Muscle of leg (tissue), 11 donors: ENCODE results near the gene HSPA12A. TPM values are rescaled to one million over a fixed set of nuclear protein-coding genes. Genes with fewer than 3 reads are reported as not detected.

Experiments used
- DNase-seq: peaks from one replicate; pipeline ENCODE4 v3.0.0; 2013
- H3K27ac ChIP-seq: one replicate; pipeline ENCODE4 v1.5.1; 2013; ENCODE audit warnings: mild to moderate bottlenecking, low read length, control low read depth
- H3K27me3 ChIP-seq: one replicate; pipeline ENCODE4 v1.6.1; 2013; ENCODE audit warnings: low read length; ENCODE audit not compliant: control insufficient read depth, insufficient read depth
- H3K36me3 ChIP-seq: one replicate; pipeline ENCODE4 v1.6.1; 2013; ENCODE audit warnings: low read length; ENCODE audit not compliant: control insufficient read depth, insufficient read depth
- H3K4me1 ChIP-seq: one replicate; pipeline ENCODE4 v1.6.1; 2013; ENCODE audit warnings: low read length; ENCODE audit not compliant: control insufficient read depth, insufficient read depth
- H3K4me3 ChIP-seq: one replicate; pipeline ENCODE4 v1.5.1; 2013; ENCODE audit warnings: low read length, control low read depth
- H3K9me3 ChIP-seq: replicated peaks from 2 replicates; pipeline ENCODE4 v1.6.1; 2013; ENCODE audit warnings: low read depth, low read length; ENCODE audit not compliant: control insufficient read depth
- WGBS: methylation state at CpG from one replicate; pipeline ENCODE4 v1.1.5; 2013; ENCODE audit warnings: missing lambda C conversion rate; ENCODE audit not compliant: insufficient coverage; 5-methylcytosine and 5-hydroxymethylcytosine counted together
- polyA plus RNA-seq, 8 donors: library from polyadenylated mRNA; unstranded; fragments of 120-200 nt; gene quantifications; one replicate each; pipeline versions ENCODE4 v1.2.1 to v1.2.3, GENCODE V29; 2013; ENCODE audit warnings: inconsistent platforms in 1 of 8, low replicate concordance in 1 of 8; ENCODE audit not compliant: insufficient read length in 8 of 8, insufficient read depth in 1 of 8
- total RNA-seq: library from RNA; stranded (reverse); fragments of 120-200 nt; gene quantifications from one replicate; pipeline ENCODE4 v1.2.4, GENCODE V29; 2013

HSPA12A gene
- total and polyA plus RNA-seq, 9 donors = 5.5 to 10.8 (median 7.4) TPM

DNA sequence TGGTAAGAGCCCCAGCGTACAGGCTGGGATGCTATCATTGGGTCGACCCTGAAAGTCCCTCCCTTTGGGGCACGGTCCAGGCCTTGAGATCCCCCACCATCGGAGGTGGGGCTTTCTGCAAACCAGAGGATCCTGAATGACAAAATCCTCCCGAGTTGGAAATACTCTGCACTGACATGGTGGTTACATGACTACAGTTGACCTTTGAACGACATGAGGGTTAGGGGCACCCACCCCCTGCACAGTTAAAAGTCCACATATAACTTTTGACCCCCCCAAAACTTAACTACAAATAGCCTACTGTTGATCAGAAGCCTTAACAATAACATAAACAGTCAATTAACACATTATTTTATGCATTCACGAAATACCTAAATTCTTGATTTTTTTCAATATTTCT, 13.1 kb downstream of the HSPA12A start:
- Histone ChIP-seq H3K36me3 (no peaks in the 10 kb centered on the region), H3K27ac (no peak overlapping the region), H3K4me3 (no peak overlapping the region), H3K9me3 (no peaks in the 10 kb centered on the region), H3K27me3 (no peaks in the 10 kb centered on the region), H3K4me1 (no peaks in the 10 kb centered on the region)
- no peak for DNase-seq
- WGBS = 80% methylated on average over 6 of the region's 7 CpGs

DNA sequence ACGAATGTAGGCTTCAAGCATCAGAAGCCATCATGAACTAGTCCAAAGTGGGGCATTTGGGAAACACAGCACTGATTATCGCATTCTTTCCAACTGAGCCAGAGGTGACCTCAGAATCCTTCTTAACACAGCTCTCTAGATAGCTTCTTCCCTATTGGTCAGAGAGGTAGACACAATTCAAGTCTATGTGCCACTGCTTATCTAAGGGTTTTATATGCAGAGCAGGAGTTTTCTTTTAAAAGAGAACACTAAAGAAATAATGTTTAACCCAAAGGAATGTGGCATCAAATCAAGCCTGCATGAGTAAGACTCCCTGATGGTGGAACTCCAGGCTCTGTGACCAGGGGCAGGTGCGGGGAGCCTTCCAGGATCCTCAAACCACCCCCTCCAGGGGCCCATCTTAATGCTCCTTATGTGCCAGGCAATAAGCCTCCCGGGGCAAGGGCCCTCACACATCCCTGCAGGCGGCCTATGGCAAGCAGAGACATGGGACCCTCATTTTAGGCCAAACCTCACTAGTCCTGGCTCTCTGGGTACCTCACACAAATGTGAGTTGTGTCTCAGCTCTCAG, 13.8 kb downstream of the HSPA12A start:
- no peak for DNase-seq
- Histone ChIP-seq H3K4me3 (no peak overlapping the region), H3K9me3 (no peaks in the 10 kb centered on the region), H3K27ac (no peak overlapping the region), H3K36me3 (no peaks in the 10 kb centered on the region), H3K27me3 (no peaks in the 10 kb centered on the region), H3K4me1 (no peaks in the 10 kb centered on the region)
- WGBS = 95% methylated on average over 3 of the region's 5 CpGs

DNA sequence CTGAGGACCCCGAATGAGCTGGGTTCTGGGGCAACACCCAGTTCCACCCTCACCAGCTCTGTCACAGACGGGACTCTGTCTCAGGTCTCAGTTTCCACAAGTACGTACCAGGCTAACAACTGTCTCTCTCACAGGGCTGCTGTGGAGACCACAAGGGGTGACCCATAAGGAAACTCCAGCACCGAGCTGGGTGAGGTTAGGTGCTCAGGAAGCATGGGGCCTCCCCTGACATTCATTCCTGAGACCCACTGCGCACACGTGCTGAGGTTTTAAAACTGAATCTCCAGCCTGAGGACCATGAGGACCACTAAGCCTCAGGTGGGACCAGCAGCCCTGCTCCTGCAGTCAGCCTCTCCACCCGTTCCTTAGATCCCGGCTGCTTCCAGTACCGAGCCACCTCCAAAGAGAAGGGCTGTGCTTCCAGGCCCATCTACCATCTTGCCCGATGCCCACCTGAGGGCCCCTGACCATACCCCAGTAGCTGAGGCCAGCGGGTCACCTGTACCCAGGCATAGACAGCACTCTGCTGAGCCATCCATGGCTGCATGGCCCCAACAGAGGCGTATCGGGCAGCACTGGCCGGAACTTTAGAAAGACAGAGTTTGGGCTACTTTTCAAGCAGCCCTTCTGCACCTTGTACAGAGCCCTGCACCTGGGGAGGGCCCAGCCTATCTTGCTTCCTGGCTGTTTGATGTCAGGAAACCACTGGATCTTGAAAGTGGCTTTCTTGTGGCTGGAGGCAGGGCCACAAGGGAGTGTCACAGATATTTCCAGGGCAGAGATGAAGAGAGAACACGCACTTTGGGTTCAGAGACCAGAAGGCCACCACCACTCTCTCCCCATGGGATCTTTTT, 18.7 kb downstream of the HSPA12A start:
- no peaks in the 10 kb centered on the region for H3K9me3 ChIP-seq
- peaks cover 9% of the 10 kb centered on the region for H3K4me1 ChIP-seq
- DNase-seq = no peak
- no peak overlapping the region for H3K27ac ChIP-seq
- no peaks in the 10 kb centered on the region for H3K27me3 ChIP-seq
- no peak overlapping the region for H3K4me3 ChIP-seq
- 89% methylated on average over 12 of the region's 15 CpGs for WGBS
- H3K36me3 ChIP-seq = no peaks in the 10 kb centered on the region

DNA sequence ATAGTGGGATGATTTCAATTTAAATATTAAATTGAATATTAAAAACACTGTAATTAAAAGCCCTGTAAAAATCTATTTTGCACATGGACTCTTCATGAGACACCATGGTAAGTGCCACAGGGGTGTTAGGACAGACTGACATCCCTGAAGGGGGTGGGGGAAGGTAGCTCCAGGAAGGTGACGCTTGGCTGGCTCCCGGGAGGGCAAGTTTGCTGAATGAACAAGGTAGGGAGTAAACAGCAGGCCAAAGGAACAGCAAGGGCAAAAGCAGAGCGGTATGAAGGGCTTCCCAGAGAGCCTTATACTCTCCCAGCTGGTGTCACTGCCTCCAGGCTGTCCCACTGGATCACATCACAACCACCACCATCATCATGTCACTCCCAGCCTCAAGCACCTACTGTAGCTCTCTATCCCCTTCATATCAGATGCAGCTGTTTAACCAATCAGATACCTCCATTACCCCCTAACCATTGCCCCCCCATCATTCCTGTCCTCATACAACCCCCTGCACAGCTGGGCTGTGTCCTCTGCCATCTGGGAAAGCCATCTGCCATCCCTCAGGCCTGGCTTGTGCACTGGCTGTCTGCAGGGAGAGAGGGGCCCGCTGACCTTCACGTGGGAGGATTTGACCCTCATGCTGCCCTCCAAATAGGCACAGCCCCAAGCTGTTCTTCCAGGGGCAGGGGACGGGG, 19.5 kb downstream of the HSPA12A start:
- H3K4me1 ChIP-seq = peaks cover 9% of the 10 kb centered on the region
- H3K4me3 ChIP-seq = no peak overlapping the region
- H3K27me3 ChIP-seq = no peaks in the 10 kb centered on the region
- no peaks in the 10 kb centered on the region for H3K9me3 ChIP-seq
- H3K27ac ChIP-seq = no peak overlapping the region
- WGBS = 77% methylated on average over 5 of the region's 6 CpGs
- DNase-seq = no peak
- H3K36me3 ChIP-seq = no peaks in the 10 kb centered on the region

DNA sequence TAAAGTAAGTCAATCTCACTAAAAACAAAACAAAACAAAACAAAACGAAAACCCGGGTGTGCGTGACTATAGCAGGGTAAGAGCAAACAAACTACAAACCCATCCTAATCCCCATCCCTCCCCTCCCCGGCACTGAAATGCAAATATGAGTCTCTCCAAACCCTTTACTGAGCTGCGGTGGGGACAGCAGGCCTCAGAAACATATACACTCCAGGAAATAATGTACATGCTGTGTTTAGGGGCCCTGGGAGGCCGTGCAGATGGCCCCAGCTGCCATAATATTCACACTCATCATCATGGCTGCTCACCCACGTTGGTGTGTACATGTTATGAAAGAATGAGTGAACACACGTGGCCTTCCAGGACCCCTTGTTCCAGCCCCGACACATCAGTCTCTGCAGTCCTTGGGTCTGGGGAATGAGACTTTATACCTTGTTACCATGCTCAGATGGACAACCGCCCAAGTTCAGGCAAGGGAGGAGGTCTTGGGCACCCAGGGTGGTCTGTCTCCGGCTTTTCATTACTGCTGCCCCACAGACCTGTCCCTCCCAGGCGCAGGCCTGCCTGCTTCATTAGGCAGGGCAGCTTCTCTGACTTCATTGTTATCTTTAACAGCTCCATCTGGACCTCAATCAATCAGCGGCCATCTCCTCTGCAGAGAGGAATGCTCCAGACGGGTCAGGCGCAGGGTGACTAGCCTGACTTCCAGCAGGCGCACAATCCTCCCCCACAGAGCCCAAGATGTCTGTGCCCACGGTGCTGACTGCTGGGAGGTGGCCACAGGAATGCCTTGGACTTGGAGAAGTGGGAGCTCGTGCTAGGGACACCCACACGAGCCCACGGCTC, 20.6 kb downstream of the HSPA12A start:
- H3K4me3 ChIP-seq = no peak overlapping the region
- 64% methylated on average over 11 of the region's 20 CpGs for WGBS
- DNase-seq = no peak
- H3K27ac ChIP-seq = no peak overlapping the region
- H3K36me3 ChIP-seq = no peaks in the 10 kb centered on the region
- no peaks in the 10 kb centered on the region for H3K9me3 ChIP-seq
- peaks cover 9% of the 10 kb centered on the region for H3K4me1 ChIP-seq
- H3K27me3 ChIP-seq = no peaks in the 10 kb centered on the region

DNA sequence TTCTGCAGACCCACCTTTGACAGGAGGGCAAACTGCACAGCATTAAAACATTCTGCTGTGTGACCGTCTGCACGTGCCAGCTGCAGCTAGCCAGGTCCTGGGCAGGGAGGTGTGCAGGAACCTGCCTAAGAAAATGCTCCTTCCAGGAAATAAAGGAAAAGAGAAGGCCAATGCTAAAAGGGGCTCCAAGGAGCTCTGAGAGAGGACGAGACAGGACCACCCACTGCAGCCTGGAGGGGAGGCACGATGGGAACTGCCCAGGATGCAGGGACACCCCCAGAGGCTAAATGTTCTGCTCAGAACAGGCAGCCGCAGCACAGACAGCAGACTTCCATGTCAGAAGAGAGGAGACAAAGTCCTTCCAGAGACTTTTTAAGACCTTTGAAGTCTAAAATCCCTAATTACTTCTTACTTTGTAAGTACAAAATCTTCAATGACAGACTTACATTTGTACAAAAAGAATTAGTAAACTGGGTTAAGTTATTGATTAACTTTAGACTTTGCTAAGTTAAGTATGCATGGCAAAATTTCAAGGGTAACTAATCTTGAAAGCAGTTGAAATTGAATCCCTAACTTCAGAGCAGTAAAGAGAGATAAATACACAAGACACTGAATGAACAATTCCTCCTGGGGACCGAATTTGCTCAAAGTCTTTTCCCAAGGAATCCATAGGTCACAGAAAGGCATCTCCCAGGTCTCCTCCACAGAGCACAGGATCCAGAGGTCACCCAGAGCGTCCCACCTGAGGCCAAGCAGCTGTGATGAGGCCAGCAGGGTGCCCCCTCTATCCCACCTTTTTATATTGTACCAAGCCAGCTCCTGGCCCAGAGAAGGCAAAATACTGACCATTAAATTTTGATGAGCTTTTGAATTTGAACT, 21.5 kb downstream of the HSPA12A start:
- Histone ChIP-seq H3K4me1 (peaks cover 9% of the 10 kb centered on the region), H3K36me3 (no peaks in the 10 kb centered on the region), H3K27me3 (no peaks in the 10 kb centered on the region), H3K9me3 (no peaks in the 10 kb centered on the region), H3K27ac (no peak overlapping the region), H3K4me3 (no peak overlapping the region)
- 57% methylated on average over 6 of the region's 7 CpGs for WGBS
- DNase-seq = no peak

DNA sequence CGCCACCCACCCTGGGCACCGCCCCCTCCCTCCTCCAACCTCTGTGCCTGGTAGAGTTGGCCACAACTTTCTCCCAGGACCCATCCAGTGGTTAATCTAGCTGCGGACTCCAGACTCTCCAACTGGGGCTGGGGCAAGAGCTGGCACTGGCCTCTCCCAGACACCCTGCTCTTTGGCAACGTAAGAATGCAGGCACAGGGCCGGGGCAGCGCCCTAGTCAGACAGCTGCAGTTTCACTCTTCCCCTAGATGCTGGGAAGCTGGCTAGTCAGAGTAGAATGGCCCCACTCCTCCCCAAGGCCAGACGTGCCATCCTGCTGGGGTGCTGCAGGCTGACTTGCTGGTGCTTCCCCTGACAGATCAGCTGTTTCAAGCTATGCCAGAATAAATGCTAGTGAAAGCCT, 22.1 kb downstream of the HSPA12A start:
- Histone ChIP-seq H3K4me1 (peaks cover 13% of the 10 kb centered on the region), H3K36me3 (no peaks in the 10 kb centered on the region), H3K4me3 (no peak overlapping the region), H3K27ac (no peak overlapping the region), H3K9me3 (no peaks in the 10 kb centered on the region), H3K27me3 (no peaks in the 10 kb centered on the region)
- no peak for DNase-seq
- WGBS = 65% methylated on average over 7 of the region's 7 CpGs

DNA sequence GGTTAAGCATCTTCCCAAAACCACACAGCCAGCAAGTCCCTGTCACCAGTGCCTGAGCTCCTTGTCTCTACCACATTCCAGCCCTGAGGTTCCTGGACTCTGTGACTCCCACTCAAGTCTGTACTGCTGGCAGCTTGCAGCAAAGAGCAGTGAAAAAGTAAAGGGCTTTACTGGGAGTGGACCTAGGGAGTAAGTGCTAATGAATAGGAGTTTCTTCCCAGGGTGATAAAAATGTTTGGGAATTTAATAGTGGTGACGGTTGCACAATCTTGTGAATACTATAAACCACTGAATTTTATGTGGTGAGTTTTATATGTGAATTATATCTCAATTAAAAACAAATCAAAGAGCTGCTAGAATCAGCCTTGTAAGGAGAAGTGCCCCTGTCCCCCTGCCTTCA, 22.6 kb downstream of the HSPA12A start:
- Histone ChIP-seq H3K4me1 (peaks cover 13% of the 10 kb centered on the region), H3K4me3 (no peak overlapping the region), H3K27ac (no peak overlapping the region), H3K27me3 (no peaks in the 10 kb centered on the region), H3K36me3 (no peaks in the 10 kb centered on the region), H3K9me3 (no peaks in the 10 kb centered on the region)
- no CpG with 5 or more reads among the region's 1 CpG for WGBS
- no peak for DNase-seq

DNA sequence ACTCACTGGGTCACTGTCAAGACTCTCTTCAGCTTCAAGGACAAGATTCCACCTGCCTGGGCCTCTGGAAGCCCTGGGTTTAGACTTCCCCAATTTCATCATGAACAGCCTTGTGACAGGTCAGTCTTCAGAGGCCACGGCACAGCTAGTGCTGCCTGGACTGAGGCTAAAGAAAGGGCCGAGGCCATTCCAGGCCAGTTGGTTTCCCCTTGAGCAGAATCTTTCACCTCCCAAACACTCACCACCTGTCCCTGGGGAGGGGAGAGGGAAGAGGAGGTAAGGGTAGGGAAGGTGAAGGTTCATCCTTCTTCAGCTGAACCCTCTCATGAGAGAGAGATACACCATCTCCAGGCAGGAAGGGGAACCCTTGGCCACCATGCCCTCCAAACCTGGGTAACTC, 24.3 kb downstream of the HSPA12A start:
- DNase-seq = no peak
- H3K36me3 ChIP-seq = no peaks in the 10 kb centered on the region
- H3K9me3 ChIP-seq = no peaks in the 10 kb centered on the region
- peaks cover 13% of the 10 kb centered on the region for H3K4me1 ChIP-seq
- H3K27me3 ChIP-seq = peaks cover 2% of the 10 kb centered on the region
- WGBS = no CpG with 5 or more reads among the region's 2 CpGs
- no peak overlapping the region for H3K27ac ChIP-seq
- H3K4me3 ChIP-seq = no peak overlapping the region
